Measurements from ENCODE around the gene FRYL.

GRCh38 chr4:48504352-48504751 lies 275.7 kb downstream of the FRYL start:
- TF ChIP-seq CTCF (conservative IDR thresholded peaks at IDR 0.05; ENCODE audit: low read length), result no peak
- no peak for TF ChIP-seq EZH2phosphoT487 (IDR thresholded peaks at IDR 0.05; ENCODE audit: borderline replicate concordance, low read depth, low read length)

All from OCI-LY7 (cell line).